ENCODE results near the gene KRTAP24-1. TPM values are rescaled to one million over a fixed set of nuclear protein-coding genes. Genes with fewer than 3 reads are reported as not detected.

The KRTAP24-1 gene
- total RNA-seq, 1 donor from 2014 or later, result not detected

- Histone ChIP-seq H3K9me3 (replicated peaks) (peaks cover 14% of the 10 kb centered on the region), H3K4me1 (no peaks in the 10 kb centered on the region), H3K36me3 (no peaks in the 10 kb centered on the region), H3K27me3 (ENCODE audit: low read depth) (peaks cover 5% of the 10 kb centered on the region), H3K4me3 (no peak overlapping the region), H3K27ac (replicated peaks) (no peak overlapping the region)
- TF ChIP-seq CTCF (IDR thresholded peaks at IDR 0.05; ENCODE audit: borderline replicate concordance), result no peak
- intact Hi-C loops (cut with micrococcal nuclease), result no loop called here
- DNase-seq, result no peak
Measured at GRCh38 chr21:30269803-30270530, 12.8 kb downstream of the KRTAP24-1 start.

GRCh38 chr21:30268608-30269197, 14.0 kb downstream of the KRTAP24-1 start:
- no peak for TF ChIP-seq CTCF (IDR thresholded peaks at IDR 0.05; ENCODE audit: borderline replicate concordance)
- H3K4me1 ChIP-seq, result no peaks in the 10 kb centered on the region
- no peak overlapping the region for H3K4me3 ChIP-seq
- intact Hi-C loops (cut with micrococcal nuclease), result no loop called here
- peaks cover 5% of the 10 kb centered on the region for H3K27me3 ChIP-seq (ENCODE audit: low read depth)
- DNase-seq, result no peak
- H3K9me3 ChIP-seq (replicated peaks), result peaks cover 14% of the 10 kb centered on the region
- H3K27ac ChIP-seq (replicated peaks), result no peak overlapping the region
- H3K36me3 ChIP-seq, result no peaks in the 10 kb centered on the region

GRCh38 chr21:30257773-30258172, 25.0 kb downstream of the KRTAP24-1 start:
- Histone ChIP-seq H3K4me3 (no peak overlapping the region), H3K9me3 (replicated peaks) (no peaks in the 10 kb centered on the region), H3K36me3 (no peaks in the 10 kb centered on the region), H3K4me1 (no peaks in the 10 kb centered on the region), H3K27ac (replicated peaks) (no peak overlapping the region), H3K27me3 (ENCODE audit: low read depth) (no peaks in the 10 kb centered on the region)
- no peak for DNase-seq
- peak; percentile 40 for TF ChIP-seq CTCF (IDR thresholded peaks at IDR 0.05; ENCODE audit: borderline replicate concordance)
- intact Hi-C loops (cut with micrococcal nuclease), result no loop called here

GRCh38 chr21:30256100-30256499, 26.6 kb downstream of the KRTAP24-1 start:
- intact Hi-C loops (cut with micrococcal nuclease), result no loop called here
- H3K4me1 ChIP-seq, result no peaks in the 10 kb centered on the region
- TF ChIP-seq CTCF (IDR thresholded peaks at IDR 0.05; ENCODE audit: borderline replicate concordance), result no peak
- no peak for DNase-seq
- H3K27ac ChIP-seq (replicated peaks), result no peak overlapping the region
- peaks cover 5% of the 10 kb centered on the region for H3K9me3 ChIP-seq (replicated peaks)
- H3K4me3 ChIP-seq, result no peak overlapping the region
- H3K36me3 ChIP-seq, result no peaks in the 10 kb centered on the region
- no peaks in the 10 kb centered on the region for H3K27me3 ChIP-seq (ENCODE audit: low read depth)

GRCh38 chr21:30255679-30256078, 27.1 kb downstream of the KRTAP24-1 start:
- no peaks in the 10 kb centered on the region for H3K36me3 ChIP-seq
- TF ChIP-seq CTCF (IDR thresholded peaks at IDR 0.05; ENCODE audit: borderline replicate concordance), result no peak
- no peaks in the 10 kb centered on the region for H3K27me3 ChIP-seq (ENCODE audit: low read depth)
- no peaks in the 10 kb centered on the region for H3K4me1 ChIP-seq
- no peak overlapping the region for H3K27ac ChIP-seq (replicated peaks)
- DNase-seq, result no peak
- intact Hi-C loops (cut with micrococcal nuclease), result no loop called here
- H3K4me3 ChIP-seq, result no peak overlapping the region
- peaks cover 9% of the 10 kb centered on the region for H3K9me3 ChIP-seq (replicated peaks)
